Measurements from ENCODE around the gene GPR65. TPM values are rescaled to one million over a fixed set of nuclear protein-coding genes. Genes with fewer than 3 reads are reported as not detected.
A peak's percentile ranks its signal among the peaks of the same experiment; 100 is the strongest.

The GPR65 gene
- total and polyA plus RNA-seq, 10 donors: 9.4 to 28.6 (median 14.1) TPM

DNA sequence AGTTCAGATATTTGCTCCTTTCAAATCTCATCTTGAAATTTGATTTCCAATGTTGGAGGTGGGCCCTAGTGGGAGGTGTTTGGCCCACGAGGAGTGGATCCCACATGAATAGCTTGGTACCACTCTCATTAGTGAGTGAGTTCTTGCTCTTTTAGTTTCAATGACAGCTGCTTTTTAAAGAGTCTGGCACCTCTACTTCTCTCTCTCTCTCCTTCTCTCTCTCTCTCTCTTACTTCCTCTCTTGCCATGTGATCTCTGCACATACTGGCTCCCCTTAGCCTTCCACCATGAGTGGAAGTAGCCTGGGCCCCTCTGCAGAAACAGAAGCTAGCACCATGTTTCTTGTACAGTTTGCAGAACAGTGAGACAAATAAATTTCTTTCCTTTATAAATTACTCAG, 25.1 kb downstream of the GPR65 start:
- intact Hi-C loops (cut with DNase I; ENCODE audit: low total_unique reads): no loop called here
- TF ChIP-seq POLR2A (IDR thresholded peaks at IDR 0.05): no peak
- 33 to 79% (median 53%) methylated on average over 1 of the region's 1 CpG for WGBS, 5 donors
- H3K9me3 ChIP-seq: no peaks in the 10 kb centered on the region
- no peak overlapping the region for H3K4me3 ChIP-seq
- peaks cover 0 to 34% (median 20%) of the 10 kb centered on the region in 6 donors for H3K4me1 ChIP-seq
- no peak for DNase-seq
- H3K36me3 ChIP-seq: no peaks in the 10 kb centered on the region
- H3K27ac ChIP-seq: peak overlapping the region in 2 of 8 donors; percentile 1 to 4
- no peaks in the 10 kb centered on the region for H3K27me3 ChIP-seq (replicated peaks in 1 of 7)

- Histone ChIP-seq H3K4me1 (peaks cover 0 to 30% (median 17%) of the 10 kb centered on the region in 6 donors), H3K27ac (no peak overlapping the region), H3K9me3 (no peaks in the 10 kb centered on the region), H3K27me3 (replicated peaks in 1 of 7) (no peaks in the 10 kb centered on the region), H3K4me3 (no peak overlapping the region), H3K36me3 (no peaks in the 10 kb centered on the region)
- DNase-seq: no peak
- WGBS, 5 donors: 63 to 89% (median 77%) methylated on average over 1 of the region's 1 CpG
- TF ChIP-seq CTCF (IDR thresholded peaks at IDR 0.05 in 8 of 11, conservative IDR thresholded peaks at IDR 0.05 in 3 of 11) (no peak), POLR2AphosphoS5 (IDR thresholded peaks at IDR 0.05) (no peak), POLR2A (IDR thresholded peaks at IDR 0.05) (no peak)
- intact Hi-C loops (cut with DNase I; ENCODE audit: low total_unique reads): no loop called here
These were observed 26.0 kb downstream of the GPR65 start for GRCh38 chr14:88030892-88031291.

GRCh38 chr14:88032373-88032772, 27.4 kb downstream of the GPR65 start:
- 88 to 92% (median 90%) methylated on average over 1 of the region's 1 CpG for WGBS, 5 donors
- H3K36me3 ChIP-seq: no peaks in the 10 kb centered on the region
- no peak overlapping the region for H3K4me3 ChIP-seq
- H3K27me3 ChIP-seq (replicated peaks in 1 of 7): no peaks in the 10 kb centered on the region
- H3K27ac ChIP-seq: no peak overlapping the region
- intact Hi-C loops (cut with DNase I; ENCODE audit: low total_unique reads): no loop called here
- no peak for DNase-seq
- H3K9me3 ChIP-seq: no peaks in the 10 kb centered on the region
- no peak for TF ChIP-seq CTCF (IDR thresholded peaks at IDR 0.05 in 8 of 11, conservative IDR thresholded peaks at IDR 0.05 in 3 of 11)
- TF ChIP-seq POLR2A (IDR thresholded peaks at IDR 0.05): no peak
- no peak for TF ChIP-seq POLR2AphosphoS5 (IDR thresholded peaks at IDR 0.05)
- peaks cover 0 to 15% (median 7%) of the 10 kb centered on the region in 6 donors for H3K4me1 ChIP-seq

DNA sequence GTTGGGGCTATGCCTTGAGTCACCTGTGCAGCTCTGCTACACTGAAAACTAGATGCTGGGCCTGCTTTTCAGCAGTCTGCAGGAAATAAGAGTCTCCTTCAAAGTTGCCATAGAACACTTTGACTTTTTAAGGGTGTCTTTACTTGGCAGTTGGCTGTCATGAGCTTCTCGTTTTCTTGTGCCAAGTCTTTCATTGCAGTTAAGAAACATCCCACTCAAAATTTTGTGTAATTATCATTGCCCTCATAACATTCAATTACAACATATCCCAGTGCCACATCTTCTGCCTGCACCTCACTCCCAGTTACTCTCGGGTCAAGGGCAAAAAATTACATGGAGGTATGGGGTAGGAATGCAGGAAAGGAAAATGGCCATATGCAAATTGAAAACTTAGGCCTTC, 29.1 kb downstream of the GPR65 start:
- 38 to 81% (median 60%) methylated on average over 2 of the region's 2 CpGs for WGBS, 5 donors
- peaks cover 0 to 11% (median 5%) of the 10 kb centered on the region in 6 donors for H3K4me1 ChIP-seq
- no peaks in the 10 kb centered on the region for H3K27me3 ChIP-seq (replicated peaks in 1 of 7)
- no peak overlapping the region for H3K27ac ChIP-seq
- TF ChIP-seq POLR2AphosphoS5 (IDR thresholded peaks at IDR 0.05): no peak
- no peak for DNase-seq
- no peaks in the 10 kb centered on the region for H3K9me3 ChIP-seq
- no peak overlapping the region for H3K4me3 ChIP-seq
- no peaks in the 10 kb centered on the region for H3K36me3 ChIP-seq
- intact Hi-C loops (cut with DNase I; ENCODE audit: low total_unique reads): no loop called here

- Histone ChIP-seq H3K36me3 (no peaks in the 10 kb centered on the region), H3K27me3 (replicated peaks in 1 of 7) (no peaks in the 10 kb centered on the region), H3K4me3 (no peak overlapping the region), H3K9me3 (no peaks in the 10 kb centered on the region), H3K4me1 (no peaks in the 10 kb centered on the region), H3K27ac (no peak overlapping the region)
- intact Hi-C loops (cut with DNase I; ENCODE audit: low total_unique reads): no loop called here
- no peak for DNase-seq
- TF ChIP-seq CTCF (IDR thresholded peaks at IDR 0.05 in 8 of 11, conservative IDR thresholded peaks at IDR 0.05 in 3 of 11) (no peak), POLR2A (IDR thresholded peaks at IDR 0.05) (no peak), POLR2AphosphoS5 (IDR thresholded peaks at IDR 0.05) (no peak)
- 81 to 91% (median 88%) methylated on average over 2 of the region's 2 CpGs for WGBS, 5 donors
These were observed 31.5 kb downstream of the GPR65 start for GRCh38 chr14:88036422-88036821.

Data from spleen (tissue), 11 donors.